Neural cell (in vitro differentiated cells): ENCODE results near the gene STK32B. TPM values are rescaled to one million over a fixed set of nuclear protein-coding genes. Genes with fewer than 3 reads are reported as not detected.
"Not testable (repeated sequence)": the region's sequence is repeated elsewhere in the genome, so short reads cannot be mapped to it uniquely, and the experiment has no call there.

Experiments used
- H2AFZ ChIP-seq: fragments of 200-600, 300-800 bp; sonication (generic), shearing (Covaris generic); 2 replicates; pipeline ENCODE4 v1.6.0; 2014; ENCODE audit warnings: low read depth, mild to moderate bottlenecking, antibody characterized with exemption, low read length, moderate library complexity
- H3F3A ChIP-seq: fragments of 200-600 bp; shearing (Covaris generic); 2 replicates; pipeline ENCODE4 v1.6.1; 2016; ENCODE audit warnings: mild to moderate bottlenecking, moderate library complexity, mixed read lengths, antibody characterized with exemption, low read length; ENCODE audit not compliant: insufficient read depth, poor library complexity, severe bottlenecking
- H3K27ac ChIP-seq: fragments of 200-600, 300-800 bp; sonication (generic), shearing (Covaris generic); 2 replicates; pipeline ENCODE4 v1.5.1; 2014; ENCODE audit warnings: mild to moderate bottlenecking, low read length, moderate library complexity
- H3K27me3 ChIP-seq: fragments of 300-800, 200-600 bp; sonication (generic), shearing (Covaris generic); 2 replicates; pipeline ENCODE4 v1.6.0; 2014; ENCODE audit warnings: mild to moderate bottlenecking, low read depth, low read length, moderate library complexity; ENCODE audit not compliant: insufficient read depth
- H3K36me3 ChIP-seq: fragments of 300-800, 200-600 bp; sonication (generic), shearing (Covaris generic); 2 replicates; pipeline ENCODE4 v1.5.1; 2014; ENCODE audit warnings: mild to moderate bottlenecking, antibody characterized with exemption, low read length, moderate library complexity; ENCODE audit not compliant: insufficient read depth
- H3K4me2 ChIP-seq: fragments of 300-800, 200-600 bp; sonication (generic), shearing (Covaris generic); 2 replicates; pipeline ENCODE4 v1.6.0; 2014; ENCODE audit warnings: mild to moderate bottlenecking, low read length
- H3K4me3 ChIP-seq: fragments of 300-800, 200-600 bp; sonication (generic), shearing (Covaris generic); 2 replicates; pipeline ENCODE4 v1.5.1; 2014; ENCODE audit warnings: mild to moderate bottlenecking, low read length, moderate library complexity
- H3K79me2 ChIP-seq: fragments of 200-600 bp; shearing (Covaris generic); replicated peaks from 2 replicates; pipeline ENCODE4 v1.6.0; 2014; ENCODE audit warnings: mild to moderate bottlenecking, low read length, moderate library complexity; ENCODE audit not compliant: insufficient read depth
- H3K9ac ChIP-seq: fragments of 300-800, 200-600 bp; sonication (generic), shearing (Covaris generic); 2 replicates; pipeline ENCODE4 v1.6.1; 2016; ENCODE audit warnings: mild to moderate bottlenecking, low read length, mixed read lengths
- H3K9me2 ChIP-seq: fragments of 200-600 bp; shearing (Covaris generic); 2 replicates; pipeline ENCODE4 v1.6.1; 2016; ENCODE audit warnings: mild to moderate bottlenecking, low read length, mixed read lengths; ENCODE audit not compliant: insufficient read depth
- H3K9me3 ChIP-seq: fragments of 200-600, 300-800 bp; sonication (generic), shearing (Covaris generic); 2 replicates; pipeline ENCODE4 v1.6.1; 2016; ENCODE audit warnings: mild to moderate bottlenecking, mixed run types, low read length, moderate library complexity, mixed read lengths
- H4K20me1 ChIP-seq: fragments of 200-600 bp; shearing (Covaris generic); 2 replicates; pipeline ENCODE4 v1.6.1; 2016; ENCODE audit warnings: mild to moderate bottlenecking, mixed run types; ENCODE audit not compliant: insufficient read depth
- EP300 ChIP-seq: fragments of 450-650 bp; conservative IDR thresholded peaks from 2 replicates; pipeline ENCODE4 v1.6.1; 2014; ENCODE audit warnings: antibody characterized with exemption, mild to moderate bottlenecking, moderate library complexity; ENCODE audit not compliant: poor library complexity, severe bottlenecking
- EZH2 ChIP-seq: fragments of 200-600, 300-800 bp; shearing (Covaris generic), sonication (generic); IDR thresholded peaks from 2 replicates; pipeline ENCODE4 v1.6.1; 2014; ENCODE audit warnings: antibody characterized with exemption, low read length, borderline replicate concordance, mild to moderate bottlenecking; ENCODE audit not compliant: insufficient read depth, poor library complexity, severe bottlenecking
- MXI1 ChIP-seq: fragments of 450-650 bp; conservative IDR thresholded peaks from 2 replicates; pipeline ENCODE4 v1.6.1; 2014; ENCODE audit warnings: antibody characterized with exemption, mild to moderate bottlenecking; ENCODE audit not compliant: poor library complexity, severe bottlenecking
- POLR2AphosphoS5 ChIP-seq: IDR thresholded peaks from 2 replicates; pipeline ENCODE4 v1.6.1; 2012
- RAD21 ChIP-seq: fragments of 450-650 bp; conservative IDR thresholded peaks from 2 replicates; pipeline ENCODE4 v1.6.1; 2014; ENCODE audit warnings: antibody characterized with exemption, mild to moderate bottlenecking, moderate library complexity
- SMC3 ChIP-seq: fragments of 450-650 bp; conservative IDR thresholded peaks from 2 replicates; pipeline ENCODE4 v1.6.1; 2014; ENCODE audit warnings: antibody characterized with exemption, mild to moderate bottlenecking, moderate library complexity; ENCODE audit not compliant: poor library complexity
- TAF1 ChIP-seq: IDR thresholded peaks from 2 replicates; pipeline ENCODE4 v1.6.1; 2012; ENCODE audit warnings: low read depth
- polyA plus RNA-seq: library from polyadenylated mRNA; depleted of rRNA; stranded (reverse); fragments of >200 nt; gene quantifications from 2 replicates; pipeline ENCODE4 v1.2.3, GENCODE V29; 2014
- TF ChIP-seq, protein P1 (sequence below): fragments of 450-650 bp; IDR thresholded peaks from 2 replicates; pipeline ENCODE4 v1.5.1; 2014; ENCODE audit warnings: antibody characterized with exemption, mild to moderate bottlenecking, moderate library complexity; ENCODE audit not compliant: poor library complexity, severe bottlenecking
- TF ChIP-seq, protein P2 (sequence below): IDR thresholded peaks from 2 replicates; pipeline ENCODE4 v1.6.1; 2012; ENCODE audit warnings: borderline replicate concordance

STK32B gene
- polyA plus RNA-seq, 1 donor from 2014 or later: 42.8 TPM

DNA sequence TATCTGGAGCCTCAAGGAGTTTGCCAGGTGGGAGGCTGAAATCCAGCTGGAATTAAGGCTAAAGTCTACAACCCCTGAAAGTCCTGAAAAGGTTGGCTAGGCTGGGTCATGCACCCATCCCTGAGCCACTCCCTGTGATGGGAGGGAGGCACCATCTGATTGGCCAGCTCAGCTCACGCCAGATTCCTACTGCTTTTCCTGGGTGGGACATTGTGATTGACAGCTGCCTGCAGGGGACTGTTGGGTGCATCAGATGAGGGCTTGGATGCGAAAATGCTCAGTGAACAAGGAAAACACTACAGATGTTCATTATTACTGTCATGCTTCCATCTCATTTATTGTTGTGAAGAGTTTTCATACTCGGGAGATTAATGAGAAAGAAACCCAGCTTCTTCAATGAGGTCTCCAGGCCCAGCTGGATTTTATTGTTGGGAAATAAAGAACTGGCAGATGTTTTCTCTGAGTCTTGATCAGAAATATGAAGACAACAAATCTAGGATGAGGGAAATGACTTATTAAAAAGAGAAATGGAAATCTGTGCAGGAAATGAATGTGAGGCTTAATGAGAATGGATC is 185.9 kb downstream of the STK32B start:
- H3K9me3 ChIP-seq: no peaks in the 10 kb centered on the region
- no peaks in the 10 kb centered on the region for H3K79me2 ChIP-seq
- no peak overlapping the region for H3K27ac ChIP-seq
- no peak overlapping the region for H3K9ac ChIP-seq
- no peak overlapping the region for H3K4me2 ChIP-seq
- no peaks in the 10 kb centered on the region for H3K36me3 ChIP-seq
- no peaks in the 10 kb centered on the region for H3F3A ChIP-seq
- no peaks in the 10 kb centered on the region for H3K27me3 ChIP-seq
- no peak overlapping the region for H3K4me3 ChIP-seq
- no peaks in the 10 kb centered on the region for H3K9me2 ChIP-seq
- TF ChIP-seq EP300: no peak
- TF ChIP-seq POLR2AphosphoS5: no peak
- no peak for TF ChIP-seq SMC3
- TF ChIP-seq, protein P1, sequence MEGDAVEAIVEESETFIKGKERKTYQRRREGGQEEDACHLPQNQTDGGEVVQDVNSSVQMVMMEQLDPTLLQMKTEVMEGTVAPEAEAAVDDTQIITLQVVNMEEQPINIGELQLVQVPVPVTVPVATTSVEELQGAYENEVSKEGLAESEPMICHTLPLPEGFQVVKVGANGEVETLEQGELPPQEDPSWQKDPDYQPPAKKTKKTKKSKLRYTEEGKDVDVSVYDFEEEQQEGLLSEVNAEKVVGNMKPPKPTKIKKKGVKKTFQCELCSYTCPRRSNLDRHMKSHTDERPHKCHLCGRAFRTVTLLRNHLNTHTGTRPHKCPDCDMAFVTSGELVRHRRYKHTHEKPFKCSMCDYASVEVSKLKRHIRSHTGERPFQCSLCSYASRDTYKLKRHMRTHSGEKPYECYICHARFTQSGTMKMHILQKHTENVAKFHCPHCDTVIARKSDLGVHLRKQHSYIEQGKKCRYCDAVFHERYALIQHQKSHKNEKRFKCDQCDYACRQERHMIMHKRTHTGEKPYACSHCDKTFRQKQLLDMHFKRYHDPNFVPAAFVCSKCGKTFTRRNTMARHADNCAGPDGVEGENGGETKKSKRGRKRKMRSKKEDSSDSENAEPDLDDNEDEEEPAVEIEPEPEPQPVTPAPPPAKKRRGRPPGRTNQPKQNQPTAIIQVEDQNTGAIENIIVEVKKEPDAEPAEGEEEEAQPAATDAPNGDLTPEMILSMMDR: no peak
- no peak for TF ChIP-seq EZH2
- no peak for TF ChIP-seq MXI1
- TF ChIP-seq, protein P2, sequence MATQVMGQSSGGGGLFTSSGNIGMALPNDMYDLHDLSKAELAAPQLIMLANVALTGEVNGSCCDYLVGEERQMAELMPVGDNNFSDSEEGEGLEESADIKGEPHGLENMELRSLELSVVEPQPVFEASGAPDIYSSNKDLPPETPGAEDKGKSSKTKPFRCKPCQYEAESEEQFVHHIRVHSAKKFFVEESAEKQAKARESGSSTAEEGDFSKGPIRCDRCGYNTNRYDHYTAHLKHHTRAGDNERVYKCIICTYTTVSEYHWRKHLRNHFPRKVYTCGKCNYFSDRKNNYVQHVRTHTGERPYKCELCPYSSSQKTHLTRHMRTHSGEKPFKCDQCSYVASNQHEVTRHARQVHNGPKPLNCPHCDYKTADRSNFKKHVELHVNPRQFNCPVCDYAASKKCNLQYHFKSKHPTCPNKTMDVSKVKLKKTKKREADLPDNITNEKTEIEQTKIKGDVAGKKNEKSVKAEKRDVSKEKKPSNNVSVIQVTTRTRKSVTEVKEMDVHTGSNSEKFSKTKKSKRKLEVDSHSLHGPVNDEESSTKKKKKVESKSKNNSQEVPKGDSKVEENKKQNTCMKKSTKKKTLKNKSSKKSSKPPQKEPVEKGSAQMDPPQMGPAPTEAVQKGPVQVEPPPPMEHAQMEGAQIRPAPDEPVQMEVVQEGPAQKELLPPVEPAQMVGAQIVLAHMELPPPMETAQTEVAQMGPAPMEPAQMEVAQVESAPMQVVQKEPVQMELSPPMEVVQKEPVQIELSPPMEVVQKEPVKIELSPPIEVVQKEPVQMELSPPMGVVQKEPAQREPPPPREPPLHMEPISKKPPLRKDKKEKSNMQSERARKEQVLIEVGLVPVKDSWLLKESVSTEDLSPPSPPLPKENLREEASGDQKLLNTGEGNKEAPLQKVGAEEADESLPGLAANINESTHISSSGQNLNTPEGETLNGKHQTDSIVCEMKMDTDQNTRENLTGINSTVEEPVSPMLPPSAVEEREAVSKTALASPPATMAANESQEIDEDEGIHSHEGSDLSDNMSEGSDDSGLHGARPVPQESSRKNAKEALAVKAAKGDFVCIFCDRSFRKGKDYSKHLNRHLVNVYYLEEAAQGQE: no peak
- no peak for TF ChIP-seq TAF1
- no peak for TF ChIP-seq RAD21
- no peak overlapping the region for H2AFZ ChIP-seq
- H4K20me1 ChIP-seq: no peaks in the 10 kb centered on the region

DNA sequence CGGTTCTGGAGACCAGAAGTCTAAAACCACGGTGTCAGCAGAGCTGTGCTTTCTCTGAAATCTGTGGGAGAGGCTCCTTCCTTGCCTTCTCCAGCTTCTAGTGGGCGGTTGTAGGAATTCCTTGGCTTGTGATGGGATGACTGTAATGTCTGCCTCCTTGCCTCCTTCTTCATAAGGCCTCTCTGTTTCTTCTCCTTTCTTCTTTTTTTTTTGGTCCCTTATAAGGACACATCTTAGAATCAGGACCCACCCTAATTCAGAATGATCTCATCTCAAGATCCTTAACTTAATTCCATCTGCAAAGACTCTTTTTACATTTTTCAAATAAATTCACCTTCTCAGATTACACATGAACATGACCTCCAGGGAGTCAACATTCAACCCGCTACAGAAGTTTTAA is 186.9 kb downstream of the STK32B start:
- H3F3A ChIP-seq: no peaks in the 10 kb centered on the region
- no peak overlapping the region for H3K4me3 ChIP-seq
- no peak overlapping the region for H3K27ac ChIP-seq
- no peaks in the 10 kb centered on the region for H3K9me2 ChIP-seq
- H3K9ac ChIP-seq: no peak overlapping the region
- H3K27me3 ChIP-seq: no peaks in the 10 kb centered on the region
- no peak overlapping the region for H2AFZ ChIP-seq
- H3K9me3 ChIP-seq: no peaks in the 10 kb centered on the region
- H3K4me2 ChIP-seq: no peak overlapping the region
- no peaks in the 10 kb centered on the region for H4K20me1 ChIP-seq
- TF ChIP-seq RAD21: no peak
- TF ChIP-seq EP300: no peak
- no peaks in the 10 kb centered on the region for H3K79me2 ChIP-seq
- no peaks in the 10 kb centered on the region for H3K36me3 ChIP-seq

DNA sequence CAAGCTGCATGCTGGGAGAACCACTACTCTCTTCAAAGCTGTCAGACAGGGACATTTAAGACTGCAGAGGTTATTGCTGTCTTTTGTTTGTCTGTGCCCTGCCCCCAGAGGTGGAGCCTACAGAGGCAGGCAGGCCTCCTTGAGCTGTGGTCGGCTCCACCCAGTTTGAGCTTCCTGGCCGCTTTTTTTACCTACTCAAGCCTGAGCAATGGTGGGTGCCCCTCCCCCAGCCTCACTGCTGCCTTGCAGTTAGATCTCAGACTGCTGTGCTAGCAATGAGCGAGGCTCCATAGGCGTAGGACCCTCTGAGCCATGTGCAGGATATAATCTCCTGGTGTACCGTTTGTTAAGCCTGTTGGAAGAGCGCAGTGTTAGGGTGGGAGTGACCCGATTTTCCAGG is 195.8 kb downstream of the STK32B start:
- H3K9ac ChIP-seq: not testable (repeated sequence)

More for the DNA sequence above, 195.8 kb downstream of the STK32B start:
- not testable (repeated sequence) for H3K4me3 ChIP-seq, H3K9me3 ChIP-seq, H2AFZ ChIP-seq, H3K27me3 ChIP-seq, H3F3A ChIP-seq, H3K36me3 ChIP-seq, H3K9me2 ChIP-seq, H3K4me2 ChIP-seq, H3K79me2 ChIP-seq, H3K27ac ChIP-seq, H4K20me1 ChIP-seq
